ENCODE results near the gene EYS. TPM values are rescaled to one million over a fixed set of nuclear protein-coding genes. Genes with fewer than 3 reads are reported as not detected.

The EYS gene
- total RNA-seq, 6 experiments from 2014 or later = 0.54 to 2.3 (median 0.74) TPM; not detected in 1

DNA sequence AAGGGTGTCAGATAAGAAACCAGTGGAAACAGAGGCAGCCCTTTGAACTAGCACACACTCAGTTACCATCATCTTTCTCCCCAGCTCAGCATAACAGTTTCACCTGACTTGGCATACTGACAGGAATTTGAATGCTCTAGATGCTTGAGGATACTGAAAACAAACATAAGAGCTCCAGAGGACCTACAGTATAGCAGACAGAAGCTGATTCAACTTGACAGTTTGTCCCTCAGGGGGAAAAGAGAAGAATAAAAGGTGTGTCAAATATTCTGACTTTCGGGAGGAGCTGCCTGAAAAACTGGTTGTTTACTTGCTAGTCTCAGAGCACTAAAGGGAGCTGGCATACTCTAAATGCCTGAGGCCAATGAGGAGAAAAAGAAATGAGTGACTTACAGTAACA, 35.1 kb downstream of the EYS start:
- Histone ChIP-seq H3K4me3 (no peak overlapping the region), H3K27ac (no peak overlapping the region), H3K27me3 (no peaks in the 10 kb centered on the region), H3K9me3 (no peaks in the 10 kb centered on the region), H3K4me1 (no peaks in the 10 kb centered on the region), H3K36me3 (no peaks in the 10 kb centered on the region)
- WGBS (ENCODE audit: insufficient coverage, low coverage, low lambda C conversion rate, missing lambda C conversion rate) = 56% methylated on average over 1 of the region's 1 CpG
- ATAC-seq = no peak
- intact Hi-C loops (cut with DNase I) = no loop called here
- TF ChIP-seq, protein P1, sequence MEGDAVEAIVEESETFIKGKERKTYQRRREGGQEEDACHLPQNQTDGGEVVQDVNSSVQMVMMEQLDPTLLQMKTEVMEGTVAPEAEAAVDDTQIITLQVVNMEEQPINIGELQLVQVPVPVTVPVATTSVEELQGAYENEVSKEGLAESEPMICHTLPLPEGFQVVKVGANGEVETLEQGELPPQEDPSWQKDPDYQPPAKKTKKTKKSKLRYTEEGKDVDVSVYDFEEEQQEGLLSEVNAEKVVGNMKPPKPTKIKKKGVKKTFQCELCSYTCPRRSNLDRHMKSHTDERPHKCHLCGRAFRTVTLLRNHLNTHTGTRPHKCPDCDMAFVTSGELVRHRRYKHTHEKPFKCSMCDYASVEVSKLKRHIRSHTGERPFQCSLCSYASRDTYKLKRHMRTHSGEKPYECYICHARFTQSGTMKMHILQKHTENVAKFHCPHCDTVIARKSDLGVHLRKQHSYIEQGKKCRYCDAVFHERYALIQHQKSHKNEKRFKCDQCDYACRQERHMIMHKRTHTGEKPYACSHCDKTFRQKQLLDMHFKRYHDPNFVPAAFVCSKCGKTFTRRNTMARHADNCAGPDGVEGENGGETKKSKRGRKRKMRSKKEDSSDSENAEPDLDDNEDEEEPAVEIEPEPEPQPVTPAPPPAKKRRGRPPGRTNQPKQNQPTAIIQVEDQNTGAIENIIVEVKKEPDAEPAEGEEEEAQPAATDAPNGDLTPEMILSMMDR (IDR thresholded peaks at IDR 0.05) = no peak
- no peak for DNase-seq

DNA sequence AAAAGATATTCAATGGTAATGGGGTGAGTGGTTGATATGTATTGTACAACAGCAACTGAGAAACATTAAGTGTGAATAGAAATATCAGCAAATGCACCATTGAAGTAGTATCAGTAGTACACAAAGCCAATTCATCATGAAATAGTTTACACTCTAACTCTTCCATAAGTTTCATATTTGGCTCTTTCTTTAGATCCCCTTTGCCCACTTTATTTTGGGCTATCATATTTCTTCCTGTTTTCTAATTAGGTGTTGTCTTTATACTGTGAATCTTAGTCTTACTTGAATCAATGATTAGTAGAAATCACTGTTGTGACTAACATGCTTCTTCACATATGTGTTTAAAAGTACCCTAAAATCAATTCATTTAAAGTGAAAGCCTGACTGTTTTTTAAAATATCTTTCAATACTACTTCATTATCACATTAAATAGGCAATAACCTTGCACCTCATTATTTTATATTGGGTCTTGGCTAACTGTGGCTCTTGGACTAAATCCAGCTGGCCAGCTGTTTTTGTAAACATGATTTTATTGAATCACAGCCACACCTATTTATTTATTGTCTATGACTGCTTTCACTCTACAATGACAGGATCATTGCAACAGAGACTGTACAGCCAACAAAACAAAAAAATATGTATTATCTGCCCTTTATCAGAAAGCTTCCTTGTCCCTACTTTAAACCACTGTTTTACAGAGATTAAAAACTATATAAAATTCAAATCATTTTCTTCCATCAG, 38.9 kb downstream of the EYS start:
- TF ChIP-seq, protein P1 (IDR thresholded peaks at IDR 0.05) = no peak
- no peak for TF ChIP-seq POLR2A (IDR thresholded peaks at IDR 0.05)
- no peaks in the 10 kb centered on the region for H3K27me3 ChIP-seq
- no peak for DNase-seq
- intact Hi-C loops (cut with DNase I) = no loop called here
- no peak for ATAC-seq
- H3K4me1 ChIP-seq = no peaks in the 10 kb centered on the region
- no peak overlapping the region for H3K4me3 ChIP-seq
- no peak overlapping the region for H3K27ac ChIP-seq
- H3K9me3 ChIP-seq = no peaks in the 10 kb centered on the region
- H3K36me3 ChIP-seq = no peaks in the 10 kb centered on the region

DNA sequence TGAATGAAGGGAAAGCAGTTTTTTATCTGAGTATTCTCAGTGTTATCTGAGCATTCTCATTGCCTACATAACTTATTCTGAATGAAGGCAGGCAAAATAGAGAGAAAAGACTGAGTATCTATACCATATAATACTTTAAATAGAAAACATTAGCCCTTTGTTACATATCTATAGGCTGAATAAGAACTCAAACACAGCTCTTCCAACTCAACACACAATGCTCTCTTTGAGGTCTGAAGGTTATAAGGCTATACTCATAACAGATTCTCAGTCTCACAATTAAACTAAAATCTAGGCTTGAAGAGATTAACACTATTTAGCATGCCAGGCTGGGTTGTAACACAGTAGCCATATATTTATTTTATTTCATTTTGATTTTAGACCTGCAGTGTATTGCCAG, 56.9 kb downstream of the EYS start:
- Histone ChIP-seq H3K27me3 (no peaks in the 10 kb centered on the region), H3K27ac (no peak overlapping the region), H3K9me3 (no peaks in the 10 kb centered on the region), H3K36me3 (no peaks in the 10 kb centered on the region), H3K4me1 (no peaks in the 10 kb centered on the region), H3K4me3 (no peak overlapping the region)
- intact Hi-C loops (cut with DNase I) = no loop called here
- DNase-seq (no peak), ATAC-seq (no peak)
- TF ChIP-seq POLR2A (IDR thresholded peaks at IDR 0.05) = no peak
- TF ChIP-seq, protein P1 (IDR thresholded peaks at IDR 0.05) = no peak

DNA sequence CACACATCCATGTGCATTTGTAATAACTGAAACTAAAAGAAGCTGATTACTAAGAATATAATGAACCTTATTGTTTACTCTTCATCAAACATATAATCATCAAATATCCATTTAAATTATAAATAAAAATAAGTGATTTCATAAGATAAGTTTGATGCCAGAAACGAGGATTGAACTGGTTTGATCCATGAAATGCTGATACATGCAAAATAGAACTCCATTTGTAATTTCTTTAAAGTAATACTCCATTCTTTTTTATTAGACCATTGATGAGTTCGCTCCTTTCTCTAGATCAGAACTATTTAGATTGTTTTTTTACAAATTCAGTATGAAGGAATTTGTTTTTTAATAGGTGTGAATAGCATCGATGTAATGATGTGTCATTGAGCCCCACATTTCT, 57.6 kb downstream of the EYS start:
- Histone ChIP-seq H3K27ac (no peak overlapping the region), H3K4me3 (no peak overlapping the region), H3K4me1 (no peaks in the 10 kb centered on the region), H3K27me3 (no peaks in the 10 kb centered on the region), H3K36me3 (no peaks in the 10 kb centered on the region), H3K9me3 (no peaks in the 10 kb centered on the region)
- TF ChIP-seq, protein P1 (IDR thresholded peaks at IDR 0.05) = no peak
- ATAC-seq (no peak), DNase-seq (no peak)
- 45% methylated on average over 3 of the region's 3 CpGs for WGBS (ENCODE audit: insufficient coverage, low coverage, low lambda C conversion rate, missing lambda C conversion rate)
- intact Hi-C loops (cut with DNase I) = no loop called here

DNA sequence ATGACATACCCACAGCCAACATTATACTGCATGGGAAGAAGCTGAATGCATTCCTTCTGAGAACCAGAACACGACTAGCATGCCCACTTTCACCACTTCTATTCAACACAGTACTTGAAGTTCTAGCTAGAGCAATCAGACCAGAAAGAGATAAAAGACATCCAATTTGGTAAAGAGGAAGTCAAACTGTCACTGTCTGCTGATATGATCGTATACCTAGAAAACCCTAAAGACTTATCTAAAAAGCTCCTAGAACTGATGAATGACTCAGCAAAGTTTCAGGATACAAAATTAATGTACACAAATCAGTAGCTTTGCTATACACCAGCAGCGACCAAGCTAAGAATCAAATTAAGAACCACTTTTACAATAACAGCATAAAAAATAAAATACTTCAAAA, 60.5 kb downstream of the EYS start:
- intact Hi-C loops (cut with DNase I) = no loop called here
- H3K27me3 ChIP-seq = no peaks in the 10 kb centered on the region
- ATAC-seq (no peak), DNase-seq (no peak)
- no peaks in the 10 kb centered on the region for H3K36me3 ChIP-seq
- no peak overlapping the region for H3K4me3 ChIP-seq
- no peaks in the 10 kb centered on the region for H3K4me1 ChIP-seq
- TF ChIP-seq, protein P1 (IDR thresholded peaks at IDR 0.05) = no peak
- no peak for TF ChIP-seq POLR2A (IDR thresholded peaks at IDR 0.05)
- H3K9me3 ChIP-seq = no peaks in the 10 kb centered on the region
- WGBS (ENCODE audit: insufficient coverage, low coverage, low lambda C conversion rate, missing lambda C conversion rate) = 33% methylated on average over 3 of the region's 3 CpGs
- no peak overlapping the region for H3K27ac ChIP-seq
